Lower lobe of right lung (tissue), 2 donors: Measurements from ENCODE around the gene CD36. TPM values are rescaled to one million over a fixed set of nuclear protein-coding genes. Genes with fewer than 3 reads are reported as not detected.

Source experiments
- ATAC-seq, 2 donors: fragments of 200-7000 bp; cut with Tn5 transposase; one replicate each; pipeline ENCODE4 v1.9.1; 2020 to 2022; ENCODE audit warnings: mild to moderate bottlenecking in 2 of 2, moderate library complexity in 2 of 2
- DNase-seq: peaks from one replicate; pipeline ENCODE4 v3.0.0-alpha.2; 2020
- H3K27ac ChIP-seq: fragments of 200-600 bp; one replicate; pipeline ENCODE4 v1.8.0; 2022
- H3K27me3 ChIP-seq: fragments of 200-600 bp; one replicate; pipeline ENCODE4 v1.8.0; 2022; ENCODE audit warnings: low read depth
- H3K36me3 ChIP-seq: fragments of 200-600 bp; one replicate; pipeline ENCODE4 v1.8.0; 2022; ENCODE audit warnings: mild to moderate bottlenecking
- H3K4me1 ChIP-seq: fragments of 200-600 bp; one replicate; pipeline ENCODE4 v1.8.0; 2022
- H3K4me3 ChIP-seq: fragments of 200-600 bp; one replicate; pipeline ENCODE4 v1.8.0; 2022; ENCODE audit warnings: mild to moderate bottlenecking
- H3K9me3 ChIP-seq: fragments of 200-600 bp; one replicate; pipeline ENCODE4 v1.8.0; 2022
- intact Hi-C: fragments of 100-400 bp; cut with DNase I; formaldehyde crosslinking; loops from one replicate; pipeline ENCODE4 v1.11.0; 2022
- total RNA-seq: library from RNA; stranded (reverse); fragmentation: NEBNext Ultra II Directional; extraction: Animal tissue kit (Norgen Biotek cat#: 25700); gene quantifications from one replicate; pipeline ENCODE4 v1.2.1, GENCODE V29; 2021
- TF ChIP-seq, protein P1 (sequence below): fragments of 200-600 bp; IDR thresholded peaks from one replicate; pipeline ENCODE4 v1.8.0; 2022; ENCODE audit warnings: antibody characterized with exemption, mild to moderate bottlenecking
- donor health status: DM: no; HTN: yes; CAD: no; lungs with severe emphysema.

The CD36 gene
- total RNA-seq, 1 donor from 2014 or later, result 141 TPM

- H3K4me1 ChIP-seq, result peaks cover 21% of the 10 kb centered on the region
- H3K27ac ChIP-seq, result peak overlapping the region; percentile 21
- no peaks in the 10 kb centered on the region for H3K36me3 ChIP-seq
- TF ChIP-seq, protein P1, sequence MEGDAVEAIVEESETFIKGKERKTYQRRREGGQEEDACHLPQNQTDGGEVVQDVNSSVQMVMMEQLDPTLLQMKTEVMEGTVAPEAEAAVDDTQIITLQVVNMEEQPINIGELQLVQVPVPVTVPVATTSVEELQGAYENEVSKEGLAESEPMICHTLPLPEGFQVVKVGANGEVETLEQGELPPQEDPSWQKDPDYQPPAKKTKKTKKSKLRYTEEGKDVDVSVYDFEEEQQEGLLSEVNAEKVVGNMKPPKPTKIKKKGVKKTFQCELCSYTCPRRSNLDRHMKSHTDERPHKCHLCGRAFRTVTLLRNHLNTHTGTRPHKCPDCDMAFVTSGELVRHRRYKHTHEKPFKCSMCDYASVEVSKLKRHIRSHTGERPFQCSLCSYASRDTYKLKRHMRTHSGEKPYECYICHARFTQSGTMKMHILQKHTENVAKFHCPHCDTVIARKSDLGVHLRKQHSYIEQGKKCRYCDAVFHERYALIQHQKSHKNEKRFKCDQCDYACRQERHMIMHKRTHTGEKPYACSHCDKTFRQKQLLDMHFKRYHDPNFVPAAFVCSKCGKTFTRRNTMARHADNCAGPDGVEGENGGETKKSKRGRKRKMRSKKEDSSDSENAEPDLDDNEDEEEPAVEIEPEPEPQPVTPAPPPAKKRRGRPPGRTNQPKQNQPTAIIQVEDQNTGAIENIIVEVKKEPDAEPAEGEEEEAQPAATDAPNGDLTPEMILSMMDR, result no peak
- intact Hi-C loops, result no loop called here
- no peaks in the 10 kb centered on the region for H3K9me3 ChIP-seq
- ATAC-seq (no peak), DNase-seq (no peak)
- H3K27me3 ChIP-seq, result no peaks in the 10 kb centered on the region
- no peak overlapping the region for H3K4me3 ChIP-seq
These were observed 40.6 kb upstream of the CD36 start for GRCh38 chr7:80597875-80598274.

GRCh38 chr7:80600046-80600445 is 38.4 kb upstream of the CD36 start:
- Histone ChIP-seq H3K27ac (no peak overlapping the region), H3K4me1 (peaks cover 13% of the 10 kb centered on the region), H3K27me3 (no peaks in the 10 kb centered on the region), H3K9me3 (no peaks in the 10 kb centered on the region), H3K4me3 (no peak overlapping the region), H3K36me3 (no peaks in the 10 kb centered on the region)
- no peak for DNase-seq
- intact Hi-C loops, result no loop called here
- no peak for ATAC-seq
- TF ChIP-seq, protein P1, result no peak

DNA sequence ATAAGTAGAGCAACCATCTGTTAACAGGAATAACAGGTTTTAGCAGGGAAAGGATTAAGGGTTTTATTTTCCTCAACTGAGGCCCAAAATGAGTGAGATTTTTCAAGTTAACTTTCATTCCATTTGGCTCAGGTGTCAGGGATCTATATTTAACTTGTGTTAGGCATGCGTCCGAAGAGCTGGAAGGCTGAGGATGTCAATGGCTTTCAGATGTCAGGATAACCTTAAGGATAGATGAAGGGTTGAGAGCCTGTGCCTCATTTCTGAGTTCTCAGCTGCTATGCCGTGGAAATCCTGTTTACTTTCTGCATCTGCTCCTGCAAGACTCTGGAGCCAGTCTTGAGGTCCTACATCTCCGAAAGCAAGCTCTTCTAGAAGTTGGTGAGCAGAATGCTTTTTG is 36.4 kb upstream of the CD36 start:
- Histone ChIP-seq H3K27me3 (no peaks in the 10 kb centered on the region), H3K4me3 (peak overlapping the region; percentile 14), H3K36me3 (no peaks in the 10 kb centered on the region), H3K9me3 (no peaks in the 10 kb centered on the region), H3K27ac (no peak overlapping the region), H3K4me1 (peaks cover 9% of the 10 kb centered on the region)
- intact Hi-C loops, result no loop called here
- TF ChIP-seq, protein P1, result no peak
- DNase-seq (no peak), ATAC-seq (no peak)

GRCh38 chr7:80603940-80604339 is 34.5 kb upstream of the CD36 start:
- Histone ChIP-seq H3K4me3 (peak overlapping the region; percentile 14), H3K27me3 (no peaks in the 10 kb centered on the region), H3K36me3 (no peaks in the 10 kb centered on the region), H3K9me3 (no peaks in the 10 kb centered on the region), H3K27ac (no peak overlapping the region), H3K4me1 (peaks cover 9% of the 10 kb centered on the region)
- ATAC-seq (no peak), DNase-seq (no peak)
- TF ChIP-seq, protein P1, result no peak
- intact Hi-C loops, result no loop called here

- H3K27ac ChIP-seq, result no peak overlapping the region
These were observed 34.0 kb upstream of the CD36 start for GRCh38 chr7:80604436-80604835.

More at GRCh38 chr7:80604436-80604835, 34.0 kb upstream of the CD36 start:
- Histone ChIP-seq H3K36me3 (no peaks in the 10 kb centered on the region), H3K4me3 (peak overlapping the region; percentile 14), H3K9me3 (no peaks in the 10 kb centered on the region), H3K27me3 (no peaks in the 10 kb centered on the region), H3K4me1 (peaks cover 4% of the 10 kb centered on the region)
- TF ChIP-seq, protein P1, result no peak
- DNase-seq, result no peak
- no peak for ATAC-seq
- intact Hi-C loops, result no loop called here
